NCI-H2171 treated with DMSO at 0.1 percent for 48 hours (cell line): ENCODE data around the gene UGT1A4.

Experiments
- DNase-seq: peaks from one replicate; lab custom pipeline; 2025; lab: John Stamatoyannopoulos, UW

Gene UGT1A4

DNA sequence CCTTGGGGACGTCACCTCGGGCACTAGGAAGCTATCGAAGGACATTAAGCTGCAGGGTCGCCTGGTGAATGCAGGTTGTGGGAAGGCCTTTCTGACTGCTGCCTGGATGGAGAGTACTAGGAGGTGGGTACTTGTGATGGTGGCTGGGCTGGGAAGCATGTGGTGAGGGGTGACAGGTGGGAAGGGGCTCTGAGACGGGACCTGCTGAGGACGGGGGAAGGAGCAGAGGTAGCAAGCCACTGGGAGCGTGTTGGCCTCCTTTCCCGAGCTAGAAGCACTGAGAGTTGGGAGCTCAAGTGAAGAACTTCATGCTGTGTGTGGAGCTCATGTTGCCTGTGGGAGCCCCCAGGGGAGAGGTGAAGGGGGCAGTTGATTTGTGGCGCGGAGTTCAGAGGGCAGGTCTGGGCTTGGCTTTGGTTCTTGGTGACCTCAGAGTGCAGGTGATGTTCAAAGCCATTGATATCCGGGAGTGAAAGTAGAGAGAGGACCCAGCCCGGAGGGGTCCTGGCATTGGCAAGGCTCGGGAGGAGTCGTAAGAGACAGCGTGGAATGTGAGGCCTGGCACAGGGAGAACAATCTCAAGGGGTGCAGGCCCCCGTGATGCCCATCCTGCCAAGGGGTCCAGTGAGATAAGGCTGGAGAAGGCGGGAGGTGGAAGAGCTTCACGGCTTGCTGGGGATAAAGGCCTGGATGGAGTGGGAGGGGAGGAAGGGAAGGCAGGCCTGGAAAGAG, 72.8 kb downstream of the UGT1A4 start:
- no peak for DNase-seq

DNA sequence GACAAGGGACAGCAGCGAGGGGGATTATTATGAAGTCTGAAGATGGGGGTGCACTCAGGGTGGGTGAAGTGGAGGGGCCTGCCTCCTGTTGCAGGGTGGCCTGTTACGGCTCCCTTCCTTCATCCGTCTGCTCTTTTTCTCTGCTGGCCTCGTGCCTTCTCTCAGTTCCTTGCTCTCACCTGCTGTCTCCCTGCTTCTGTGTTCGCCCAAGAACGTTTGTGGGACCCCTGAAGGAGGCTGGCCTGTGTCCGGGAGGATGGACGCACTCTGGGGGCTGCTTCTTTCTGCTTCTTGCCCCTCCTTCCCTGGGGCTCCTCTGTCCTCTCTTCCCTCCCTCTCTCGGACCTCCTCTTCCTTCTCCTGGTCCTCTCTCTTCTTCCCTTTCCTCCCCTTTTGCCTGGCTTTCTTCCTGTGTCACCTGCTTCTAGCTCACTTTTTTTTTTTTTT, 73.4 kb downstream of the UGT1A4 start:
- no peak for DNase-seq

DNA sequence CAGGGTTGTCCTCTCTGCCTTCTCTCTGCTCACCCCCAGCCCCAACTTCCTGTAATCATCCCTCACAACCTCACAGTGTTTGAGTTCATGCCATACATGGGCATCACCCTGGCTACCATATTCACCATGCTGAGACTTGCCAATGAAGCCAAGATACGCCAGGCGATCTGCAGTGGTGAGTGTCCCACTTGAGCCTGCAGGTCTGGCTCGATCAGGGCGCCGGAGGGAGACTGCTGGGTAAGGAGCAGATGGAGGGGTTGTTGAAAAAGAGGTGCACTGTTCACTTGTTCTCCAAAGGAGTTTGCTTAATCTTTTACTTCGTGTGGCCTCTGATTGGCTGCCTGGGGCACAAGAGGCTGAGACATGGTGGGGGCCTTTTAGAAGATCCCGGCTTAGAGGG, 74.2 kb downstream of the UGT1A4 start:
- DNase-seq: no peak

DNA sequence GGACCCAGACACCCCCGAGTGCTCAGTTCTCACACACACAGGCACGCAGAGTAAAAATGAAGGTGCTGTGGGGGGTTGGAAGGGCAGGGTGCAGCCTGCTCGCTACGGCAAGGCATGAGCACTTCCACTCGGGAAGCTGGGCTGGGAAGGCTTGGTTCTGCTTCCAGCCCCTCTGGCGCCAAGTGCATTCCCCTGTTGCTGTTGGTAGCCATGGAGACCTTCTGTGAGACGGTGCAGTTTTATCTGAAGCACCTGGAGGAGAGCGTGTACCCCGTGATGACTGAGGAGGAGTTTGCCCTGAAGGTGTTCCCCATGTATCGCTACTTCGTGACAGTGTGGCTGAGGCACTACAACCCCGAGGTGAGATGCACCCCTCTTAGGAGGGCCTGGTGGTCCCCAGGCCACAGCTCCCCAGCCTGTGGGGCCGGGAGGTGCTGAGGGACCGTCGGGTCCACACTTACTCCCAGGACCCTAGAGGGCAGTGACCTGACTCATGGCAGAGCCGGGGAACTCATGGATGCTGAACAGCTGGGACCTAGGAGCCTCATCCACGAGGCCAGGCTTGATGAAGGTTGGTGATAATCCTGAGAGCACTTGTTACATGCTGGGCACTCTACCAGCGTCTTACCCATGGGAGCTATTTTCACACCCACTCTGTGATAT, 75.1 kb downstream of the UGT1A4 start:
- DNase-seq: no peak

DNA sequence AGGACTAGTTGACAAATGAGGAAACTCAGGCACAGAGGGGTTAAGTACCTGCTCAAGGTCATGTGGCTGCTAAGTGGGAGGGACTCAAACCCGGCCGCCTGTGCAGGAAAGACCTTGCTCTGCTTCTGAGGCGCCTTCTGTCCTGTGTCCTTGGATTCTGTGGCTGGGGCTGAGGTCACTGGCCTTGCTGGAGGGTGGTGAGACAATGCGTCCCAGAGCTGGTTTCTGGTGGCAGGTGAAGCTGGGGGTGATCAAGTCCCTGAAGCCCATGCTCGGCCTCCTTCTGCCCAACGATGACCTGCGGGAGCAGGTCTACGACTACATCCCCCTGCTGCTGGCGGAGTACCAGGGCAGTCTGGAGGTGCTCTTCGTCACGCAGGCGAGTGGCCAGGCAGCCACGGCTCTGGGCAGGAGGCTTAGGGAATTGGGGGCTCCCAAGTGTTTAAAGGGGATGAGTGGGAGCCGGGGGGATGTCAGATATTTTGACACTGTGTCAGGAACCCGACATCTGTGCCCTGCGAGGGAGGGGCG, 75.7 kb downstream of the UGT1A4 start:
- DNase-seq: no peak

DNA sequence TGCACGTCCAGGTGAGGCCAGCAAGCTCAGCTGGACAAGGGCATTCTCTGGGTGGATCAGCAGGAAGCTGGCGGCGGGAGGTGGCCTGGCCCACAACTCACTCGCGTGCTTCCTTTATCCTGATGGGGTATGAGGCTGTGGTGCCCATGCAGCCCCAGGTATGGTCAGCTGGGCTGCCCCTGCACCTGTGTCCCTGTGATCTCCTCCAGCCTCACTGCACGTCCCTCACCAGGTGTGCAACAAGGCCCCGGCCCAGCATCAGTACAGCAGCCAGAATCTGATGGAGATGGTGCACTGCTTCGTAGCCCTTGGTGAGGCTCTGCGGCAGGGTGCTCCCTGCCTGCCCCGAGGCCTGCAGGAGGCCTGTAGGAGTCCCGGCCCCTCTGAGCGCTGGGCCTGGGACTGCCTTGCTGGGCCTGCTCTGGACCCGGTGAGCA, 77.2 kb downstream of the UGT1A4 start:
- no peak for DNase-seq

DNA sequence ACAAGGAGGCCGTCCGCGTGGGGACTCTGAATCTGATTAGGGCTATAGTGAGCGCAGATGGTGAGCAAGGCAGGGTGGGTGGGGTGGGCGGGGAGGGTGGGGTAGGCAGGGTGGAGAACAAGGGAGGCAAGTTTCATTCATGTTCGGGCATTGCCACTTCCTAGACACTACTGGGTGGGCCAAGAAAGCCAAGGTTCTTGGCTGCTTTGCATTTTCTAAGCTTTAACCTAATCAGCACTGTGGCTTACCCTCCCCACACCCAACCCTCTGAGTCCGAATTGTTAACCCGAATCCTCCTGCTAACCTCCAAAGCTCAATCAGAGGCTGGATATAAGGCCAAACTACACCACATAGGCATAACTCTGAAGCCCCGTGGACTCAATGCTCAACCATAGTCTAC, 77.7 kb downstream of the UGT1A4 start:
- DNase-seq: no peak

DNA sequence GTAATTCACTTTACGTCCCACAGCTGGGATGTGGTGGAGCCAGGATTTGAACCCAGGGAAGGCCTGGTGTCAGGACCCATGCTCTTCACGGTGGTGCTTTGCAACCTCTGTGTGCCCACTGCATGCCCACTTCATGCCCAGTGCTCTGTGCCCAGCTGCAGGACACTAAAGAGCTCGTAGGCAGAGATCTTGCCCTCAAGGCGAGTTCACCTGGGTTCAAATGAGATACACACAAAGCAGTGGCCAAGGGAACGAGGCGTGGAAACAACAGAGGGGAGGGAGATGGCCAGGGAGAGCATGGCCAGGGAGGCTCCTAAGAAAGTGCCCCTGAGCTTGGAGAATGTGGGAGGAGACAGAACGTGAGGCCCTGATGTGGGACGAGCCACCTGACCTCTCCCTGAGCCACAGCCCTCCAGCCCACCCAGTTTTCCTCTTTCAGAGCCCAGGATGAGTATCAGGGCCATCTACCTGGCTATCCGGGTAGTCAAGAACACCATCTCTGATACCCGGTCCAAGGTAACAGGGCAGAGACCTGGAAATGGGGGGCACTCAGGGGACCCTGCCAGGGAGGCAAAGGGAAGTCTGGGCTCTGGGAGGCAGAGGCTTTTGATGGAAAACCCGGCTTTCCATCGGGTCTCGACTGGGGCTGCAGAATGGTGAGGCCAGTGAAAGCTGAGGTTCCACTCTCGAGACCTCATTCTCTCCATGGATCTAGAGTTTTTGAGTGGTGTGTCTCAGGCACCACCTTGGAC, 80.0 kb downstream of the UGT1A4 start:
- DNase-seq: no peak

DNA sequence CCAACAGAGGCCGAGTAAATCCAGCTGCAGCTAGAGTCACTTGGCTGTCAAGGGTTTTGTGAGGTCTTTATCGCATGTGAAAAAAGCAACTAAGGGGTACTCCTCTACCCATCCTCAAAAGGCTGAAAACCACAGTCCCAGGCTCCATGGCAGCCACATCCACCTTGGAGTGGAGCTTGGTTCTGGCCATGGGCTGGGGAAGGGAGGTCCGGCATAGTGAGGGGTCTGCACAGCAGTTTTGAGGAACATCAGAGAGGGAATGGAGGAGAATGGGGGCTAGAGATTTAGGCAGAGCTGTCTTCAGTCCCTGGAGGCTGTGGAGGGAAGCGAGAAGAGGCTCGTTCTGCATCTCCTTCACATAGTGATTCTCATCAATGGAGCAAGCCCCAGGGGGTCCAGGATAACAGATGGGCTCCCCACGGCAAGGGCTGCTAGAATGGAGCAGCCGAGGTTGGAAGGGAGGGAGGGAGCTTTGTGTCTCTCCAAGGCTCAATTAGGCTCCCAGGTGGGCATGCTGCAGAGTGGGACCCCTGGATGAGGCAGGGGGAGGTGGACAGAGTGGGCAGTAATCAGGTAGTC, 80.6 kb downstream of the UGT1A4 start:
- peak; percentile 55 for DNase-seq

DNA sequence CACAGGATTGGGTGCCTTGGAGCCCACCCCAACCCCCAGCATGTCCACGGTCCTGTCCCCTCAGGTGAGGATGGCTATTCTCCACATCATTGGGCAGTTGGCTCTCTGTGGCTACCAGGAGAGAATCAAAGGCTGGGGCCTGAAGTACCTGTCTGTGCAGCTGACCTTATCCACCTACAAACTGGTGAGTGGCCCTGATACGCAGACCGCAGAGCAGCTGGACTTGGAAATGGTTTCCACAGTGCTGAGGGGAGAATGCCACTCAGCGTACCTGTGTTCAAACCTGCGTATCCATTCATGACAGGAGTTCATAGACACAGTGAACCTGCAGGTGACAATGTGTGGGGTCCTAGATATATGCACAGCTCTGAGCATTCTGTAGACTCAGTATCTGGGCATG, 81.2 kb downstream of the UGT1A4 start:
- DNase-seq: no peak

DNA sequence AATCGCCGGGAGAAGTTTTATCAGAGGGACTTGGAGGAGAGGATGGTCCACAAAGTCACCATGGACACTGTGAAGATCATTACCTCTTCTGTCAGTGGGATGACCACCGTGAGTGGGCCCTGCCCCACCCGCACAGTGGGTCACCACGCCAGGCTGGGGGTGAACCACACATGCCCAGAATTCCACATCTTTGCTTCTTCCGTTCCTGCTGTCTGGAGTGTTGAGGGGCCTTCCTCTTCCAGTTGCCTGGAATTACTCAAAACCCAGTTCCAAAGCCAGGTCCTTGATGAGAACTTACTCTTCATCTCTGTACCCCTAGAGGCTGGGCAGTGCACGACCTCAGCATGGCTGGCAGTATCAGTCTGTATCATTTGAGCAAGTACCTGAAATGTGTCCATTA, 81.7 kb downstream of the UGT1A4 start:
- DNase-seq: no peak

DNA sequence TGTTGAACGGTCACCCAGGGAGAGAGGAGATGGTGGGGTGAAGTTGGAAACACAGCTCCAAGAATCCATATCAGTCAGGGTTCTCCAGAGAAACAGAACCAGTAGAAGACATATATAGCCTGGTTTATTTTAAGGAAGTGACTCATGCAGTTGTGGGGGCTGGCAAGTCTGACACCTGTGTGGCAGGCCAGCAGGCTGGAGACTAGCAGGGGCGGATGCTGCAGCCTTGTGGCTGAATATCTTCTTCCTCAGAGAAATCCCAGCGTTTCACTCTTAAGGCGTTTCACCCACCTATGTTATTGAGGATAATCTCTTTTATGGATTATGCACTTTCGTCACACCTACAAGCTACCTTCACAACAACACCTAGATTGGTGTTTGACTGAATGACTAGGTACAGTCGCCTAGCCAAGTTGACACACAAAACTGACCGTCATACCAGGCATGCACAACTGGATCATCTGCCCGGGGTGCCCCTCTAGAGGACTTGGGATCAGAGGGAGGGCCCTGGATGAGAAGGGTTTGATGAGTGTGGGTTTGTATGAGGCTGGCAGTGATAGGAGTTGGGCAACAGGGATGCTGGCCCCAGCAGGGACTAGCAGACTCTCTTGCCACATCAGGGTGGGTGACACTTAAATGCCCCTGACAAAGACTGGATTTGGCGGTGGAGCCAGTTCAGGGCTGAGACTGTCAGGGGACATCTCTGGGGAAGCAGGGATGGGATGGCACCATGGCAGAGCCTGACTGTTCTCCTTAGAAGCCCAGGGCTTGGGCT, 83.0 kb downstream of the UGT1A4 start:
- DNase-seq: no peak

DNA sequence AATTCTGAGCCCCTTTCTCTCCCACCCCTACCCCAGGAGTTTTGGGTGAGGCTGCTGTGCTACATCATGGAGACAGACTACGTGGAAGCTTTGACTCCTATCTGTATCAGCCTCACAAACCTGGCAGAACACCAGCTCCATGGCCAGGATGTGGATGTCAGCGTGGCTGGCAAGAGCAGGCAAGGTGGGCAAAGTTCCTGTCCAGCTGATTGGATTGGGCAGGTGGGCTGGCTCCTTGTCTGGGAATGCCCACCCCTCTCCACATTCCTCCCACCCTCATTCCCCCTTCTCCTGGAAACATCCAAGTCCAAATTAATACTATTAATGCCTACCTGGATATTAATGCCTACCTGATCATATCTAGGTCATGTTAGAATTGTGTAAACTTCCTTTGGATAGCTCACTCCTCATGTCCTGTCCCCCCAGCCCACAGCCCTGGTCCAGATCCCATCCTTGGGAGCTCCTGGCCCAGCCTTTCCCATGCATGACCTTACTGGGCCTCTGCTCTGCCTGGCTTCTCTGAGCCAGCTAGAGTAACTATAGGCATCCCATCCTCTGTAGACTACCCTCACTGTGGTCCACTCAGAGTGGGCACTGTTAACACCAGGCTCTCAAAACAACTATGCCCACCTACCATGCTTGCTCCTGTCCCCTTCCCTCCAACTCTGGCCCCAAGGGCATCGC, 83.7 kb downstream of the UGT1A4 start:
- no peak for DNase-seq

DNA sequence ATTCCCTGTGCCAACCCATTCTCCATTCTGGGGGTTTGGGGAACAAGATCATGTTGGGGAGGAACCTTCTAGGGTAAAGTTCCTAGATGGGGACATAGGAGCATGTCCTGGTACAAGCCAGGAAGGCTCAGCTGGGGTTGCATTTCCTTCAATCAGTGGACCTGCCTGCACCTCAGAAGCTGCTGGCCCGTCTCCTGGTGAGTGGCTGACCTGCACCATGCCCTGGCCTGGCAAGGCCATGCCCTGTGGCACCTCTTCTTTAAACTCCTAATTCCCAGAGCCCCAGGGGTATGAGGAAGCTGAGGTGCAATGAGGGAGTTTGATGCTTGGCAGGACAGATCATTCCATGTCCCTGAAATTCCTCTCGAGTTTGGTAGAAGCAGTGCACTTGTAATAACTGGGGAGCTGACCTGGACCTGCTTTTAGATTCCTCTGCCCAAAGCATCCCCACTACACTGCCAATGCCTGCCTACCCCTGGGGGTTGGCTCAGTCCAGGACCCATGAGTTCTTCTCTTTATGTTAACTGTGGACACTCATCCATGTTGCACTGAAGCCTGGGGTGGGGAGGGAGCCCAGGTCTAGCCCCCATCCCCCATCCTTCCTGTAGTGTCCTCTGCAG, 84.9 kb downstream of the UGT1A4 start:
- DNase-seq: no peak

DNA sequence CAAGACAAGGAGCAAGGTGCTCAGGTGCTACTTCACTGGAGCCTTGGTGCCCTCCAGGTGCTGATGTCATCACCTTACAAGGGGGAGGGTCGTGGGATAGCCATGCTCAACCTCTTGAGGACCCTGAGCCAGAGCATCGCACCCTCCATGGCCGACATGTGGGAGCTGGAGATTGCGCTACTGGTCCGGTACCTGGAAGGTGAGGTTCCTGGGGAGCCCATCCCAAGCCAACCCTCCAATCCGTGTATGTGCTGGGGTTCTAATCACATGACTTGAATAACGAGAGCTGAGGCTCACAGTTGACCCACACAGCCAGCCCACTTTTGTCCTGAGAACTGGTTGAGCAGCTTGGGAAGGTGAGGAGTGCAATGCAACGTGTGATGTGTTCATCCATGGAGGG, 85.5 kb downstream of the UGT1A4 start:
- no peak for DNase-seq

DNA sequence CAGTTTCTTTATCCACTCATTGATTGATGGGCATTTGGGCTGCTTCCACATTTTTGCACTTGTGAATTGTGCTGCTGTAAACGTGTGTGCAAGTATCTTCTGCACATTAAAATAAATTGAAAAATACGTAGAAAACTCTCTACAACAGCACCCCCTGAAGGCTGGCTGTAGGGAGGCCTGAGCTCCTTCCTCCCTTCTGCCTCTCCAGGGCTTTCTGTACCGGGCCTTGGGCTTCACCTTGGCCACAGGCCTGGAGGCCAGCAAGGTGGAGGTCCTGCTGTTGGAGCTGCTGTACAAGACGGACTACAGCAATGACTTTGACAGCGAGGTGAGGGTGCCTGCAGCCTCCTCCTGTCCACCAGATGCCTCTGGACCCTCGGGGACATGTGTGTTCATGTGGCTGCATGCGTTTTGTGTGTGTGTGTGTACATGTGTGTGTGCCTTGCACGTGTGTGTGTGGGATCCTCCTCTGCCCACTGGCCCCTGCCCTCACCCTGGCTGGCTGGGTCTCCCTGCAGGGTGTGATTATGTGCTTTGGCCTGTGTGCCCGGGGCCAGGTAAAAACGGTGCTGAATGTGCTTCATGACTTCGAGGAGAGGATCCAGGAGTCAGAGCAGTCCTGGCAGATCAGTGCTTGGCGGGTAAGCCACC, 88.8 kb downstream of the UGT1A4 start:
- no peak for DNase-seq

DNA sequence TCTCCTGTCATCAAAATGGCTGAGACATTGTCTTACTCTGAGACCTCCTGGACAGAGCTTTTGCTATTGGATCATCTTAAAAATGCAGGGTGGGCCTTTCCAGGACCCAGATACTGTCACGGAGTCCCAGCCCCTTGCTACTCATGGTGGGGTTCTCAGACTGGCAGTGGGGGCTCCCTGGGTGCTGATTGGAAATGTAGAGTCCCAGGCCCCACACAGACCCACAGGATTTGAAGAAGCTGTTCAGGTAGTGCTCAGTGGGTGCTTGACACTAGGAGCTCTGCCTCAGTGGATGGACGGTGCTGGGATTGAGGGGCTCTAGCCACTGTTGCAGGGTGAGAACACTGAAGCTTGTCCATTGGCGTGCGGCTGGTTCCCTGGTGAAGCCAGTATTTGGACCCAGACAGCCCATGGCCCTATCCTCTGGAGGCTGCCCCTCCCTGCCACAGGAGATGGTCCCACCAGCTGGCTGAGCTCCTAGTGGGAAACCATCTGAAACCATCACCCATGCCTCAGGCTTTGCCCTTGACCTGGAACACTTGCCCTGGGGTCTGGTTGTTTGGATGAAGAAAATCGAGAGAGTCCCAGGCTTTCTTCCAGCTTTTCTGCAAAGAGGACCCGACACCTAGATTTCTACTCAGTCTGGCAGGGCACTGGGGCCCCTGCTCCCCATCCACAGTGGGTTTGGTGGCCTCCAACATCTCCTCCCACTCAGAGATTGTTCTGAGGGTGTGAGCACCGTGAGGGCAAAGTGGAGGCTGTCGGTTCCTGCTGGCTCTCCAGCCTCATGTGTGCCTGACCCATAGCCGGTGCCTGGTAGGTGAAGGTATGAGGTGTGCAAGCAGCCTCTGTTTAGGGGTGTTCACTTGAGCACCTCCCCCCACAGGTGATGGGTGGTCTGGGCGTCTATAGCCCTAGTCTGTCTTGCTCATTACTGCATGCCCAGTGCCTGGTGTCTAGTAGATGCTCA, 89.7 kb downstream of the UGT1A4 start:
- DNase-seq: no peak

DNA sequence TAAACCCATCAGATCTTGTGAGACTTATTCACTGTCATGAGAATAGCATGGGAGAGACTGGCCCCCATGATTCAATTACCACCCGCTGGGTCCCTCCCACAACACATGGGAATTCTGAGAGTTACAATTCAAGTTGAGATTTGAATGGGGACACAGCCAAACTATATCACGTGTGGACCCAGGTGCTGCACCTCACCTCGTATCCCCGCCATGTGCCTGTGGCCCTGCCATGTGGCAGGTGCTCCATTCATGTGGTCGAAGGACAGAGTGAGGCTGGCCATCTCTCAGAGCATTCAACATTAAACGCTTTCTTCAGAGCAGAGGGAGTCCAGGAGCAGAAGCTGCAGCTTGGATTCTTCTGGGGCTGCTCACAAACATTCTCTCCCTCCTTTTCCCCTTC, 91.8 kb downstream of the UGT1A4 start:
- no peak for DNase-seq

DNA sequence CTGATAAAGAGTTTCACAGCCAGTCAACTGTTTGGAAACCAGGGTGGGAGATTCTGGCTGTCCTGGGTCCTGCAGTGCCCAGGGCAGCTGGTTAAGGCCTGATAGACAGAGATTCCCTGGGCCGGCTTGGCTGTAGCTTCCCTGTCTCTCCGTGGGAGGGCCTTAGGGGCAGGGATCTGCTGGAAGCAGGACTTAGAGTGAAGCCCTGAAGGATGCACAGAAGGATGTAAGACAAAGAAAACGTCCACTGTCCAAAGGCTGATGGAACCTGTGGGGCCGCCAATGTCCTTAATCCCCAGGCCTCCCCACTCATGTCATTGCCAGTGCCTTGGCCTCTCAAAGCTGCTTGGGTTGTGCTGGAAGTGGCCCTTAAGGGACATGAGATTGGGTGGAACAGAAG, 92.6 kb downstream of the UGT1A4 start:
- no peak for DNase-seq
